Progenitor cell of endocrine pancreas (in vitro differentiated cells): ENCODE results near the gene PLEK2. TPM values are rescaled to one million over a fixed set of nuclear protein-coding genes. Genes with fewer than 3 reads are reported as not detected.
A peak's percentile ranks its signal among the peaks of the same experiment; 100 is the strongest.
"Not testable (repeated sequence)": the region's sequence is repeated elsewhere in the genome, so short reads cannot be mapped to it uniquely, and the experiment has no call there.

Experiments
- DNase-seq: peaks from one replicate; pipeline ENCODE4 v3.0.0; 2021; ENCODE audit warnings: low spot score; ENCODE audit not compliant: unreplicated experiment
- H3K27ac Mint-ChIP-seq: 2 replicates; pipeline ENCODE4 v1.8.0; 2021; ENCODE audit warnings: mild to moderate bottlenecking, moderate library complexity, mixed read lengths
- H3K27me3 Mint-ChIP-seq: 2 replicates; pipeline ENCODE4 v1.8.0; 2021; ENCODE audit warnings: mixed read lengths
- H3K36me3 Mint-ChIP-seq: 2 replicates; pipeline ENCODE4 v1.8.0; 2022; ENCODE audit warnings: mixed read lengths; ENCODE audit not compliant: insufficient read depth
- H3K4me1 Mint-ChIP-seq: 2 replicates; pipeline ENCODE4 v1.8.0; 2021; ENCODE audit warnings: low read depth, mixed read lengths
- H3K4me3 Mint-ChIP-seq: 2 replicates; pipeline ENCODE4 v1.8.0; 2021; ENCODE audit warnings: low read depth, mild to moderate bottlenecking, moderate library complexity, mixed read lengths
- H3K9me3 Mint-ChIP-seq: 2 replicates; pipeline ENCODE4 v1.8.0; 2021; ENCODE audit warnings: low read depth, mixed read lengths
- microRNA-seq: library from miRNA; unstranded; fragments of <30 nt; microRNA quantifications from one replicate; pipeline ENCODE4 v1.1.0, GENCODE V29; 2020; ENCODE audit warnings: borderline number of aligned reads; ENCODE audit not compliant: unreplicated experiment
- total RNA-seq: library from RNA; stranded (reverse); gene quantifications from 2 replicates; pipeline ENCODE4 v1.2.1, GENCODE V29; 2021
- TF ChIP-seq, protein P1 (sequence below): fragments of 200-600 bp; sonication (generic); IDR thresholded peaks from one replicate; pipeline ENCODE4 v1.5.0; 2021; ENCODE audit warnings: antibody characterized with exemption, mild to moderate bottlenecking; ENCODE audit not compliant: unreplicated experiment

PLEK2 gene
- total RNA-seq, 1 donor from 2014 or later = 0.89 TPM

DNA sequence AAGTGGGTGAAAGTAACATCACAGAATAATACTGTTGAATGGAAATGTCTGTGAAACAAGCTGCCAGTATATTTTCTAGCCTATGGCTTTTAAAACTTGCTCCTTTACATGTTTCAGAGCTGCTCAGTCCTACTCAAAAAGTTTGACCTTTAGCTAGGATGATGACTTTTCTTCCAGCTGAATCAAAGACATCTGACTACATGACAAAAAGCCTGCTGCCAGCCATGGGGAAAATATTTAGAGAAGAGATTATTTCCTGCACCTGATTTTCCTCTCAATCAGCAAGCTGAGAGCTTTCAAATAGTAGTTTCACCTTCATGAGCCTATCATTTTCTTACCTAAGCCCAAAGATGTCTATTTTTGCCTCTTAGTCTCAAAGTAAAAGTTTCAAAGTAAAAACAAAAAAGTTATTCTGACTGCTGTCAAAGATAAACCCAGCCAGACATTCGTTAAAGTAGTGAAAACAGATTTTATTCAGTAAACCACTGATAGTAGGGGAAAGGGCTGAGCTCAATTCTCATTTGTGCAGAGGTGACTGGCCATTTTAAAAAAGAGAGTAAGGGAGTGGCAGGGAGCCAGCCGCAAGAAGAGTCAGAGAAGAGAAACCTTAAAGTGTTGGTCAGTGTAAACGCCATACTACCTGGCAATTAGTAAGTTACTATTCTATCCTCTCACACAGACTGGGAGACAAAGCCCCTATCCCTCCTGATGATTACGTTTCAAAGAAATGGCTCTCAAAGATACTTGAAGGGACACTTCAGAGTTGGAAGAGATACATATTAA lies 54.6 kb downstream of the PLEK2 start:
- H3K9me3 Mint-ChIP-seq = no peaks in the 10 kb centered on the region
- no peak for DNase-seq
- peak overlapping the region; percentile 97 for H3K4me3 Mint-ChIP-seq
- TF ChIP-seq, protein P1, sequence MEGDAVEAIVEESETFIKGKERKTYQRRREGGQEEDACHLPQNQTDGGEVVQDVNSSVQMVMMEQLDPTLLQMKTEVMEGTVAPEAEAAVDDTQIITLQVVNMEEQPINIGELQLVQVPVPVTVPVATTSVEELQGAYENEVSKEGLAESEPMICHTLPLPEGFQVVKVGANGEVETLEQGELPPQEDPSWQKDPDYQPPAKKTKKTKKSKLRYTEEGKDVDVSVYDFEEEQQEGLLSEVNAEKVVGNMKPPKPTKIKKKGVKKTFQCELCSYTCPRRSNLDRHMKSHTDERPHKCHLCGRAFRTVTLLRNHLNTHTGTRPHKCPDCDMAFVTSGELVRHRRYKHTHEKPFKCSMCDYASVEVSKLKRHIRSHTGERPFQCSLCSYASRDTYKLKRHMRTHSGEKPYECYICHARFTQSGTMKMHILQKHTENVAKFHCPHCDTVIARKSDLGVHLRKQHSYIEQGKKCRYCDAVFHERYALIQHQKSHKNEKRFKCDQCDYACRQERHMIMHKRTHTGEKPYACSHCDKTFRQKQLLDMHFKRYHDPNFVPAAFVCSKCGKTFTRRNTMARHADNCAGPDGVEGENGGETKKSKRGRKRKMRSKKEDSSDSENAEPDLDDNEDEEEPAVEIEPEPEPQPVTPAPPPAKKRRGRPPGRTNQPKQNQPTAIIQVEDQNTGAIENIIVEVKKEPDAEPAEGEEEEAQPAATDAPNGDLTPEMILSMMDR = no peak
- H3K4me1 Mint-ChIP-seq = peaks cover 33% of the 10 kb centered on the region
- H3K27ac Mint-ChIP-seq = peak overlapping the region; percentile 62
- H3K36me3 Mint-ChIP-seq = peaks cover 2% of the 10 kb centered on the region
- no peaks in the 10 kb centered on the region for H3K27me3 Mint-ChIP-seq

DNA sequence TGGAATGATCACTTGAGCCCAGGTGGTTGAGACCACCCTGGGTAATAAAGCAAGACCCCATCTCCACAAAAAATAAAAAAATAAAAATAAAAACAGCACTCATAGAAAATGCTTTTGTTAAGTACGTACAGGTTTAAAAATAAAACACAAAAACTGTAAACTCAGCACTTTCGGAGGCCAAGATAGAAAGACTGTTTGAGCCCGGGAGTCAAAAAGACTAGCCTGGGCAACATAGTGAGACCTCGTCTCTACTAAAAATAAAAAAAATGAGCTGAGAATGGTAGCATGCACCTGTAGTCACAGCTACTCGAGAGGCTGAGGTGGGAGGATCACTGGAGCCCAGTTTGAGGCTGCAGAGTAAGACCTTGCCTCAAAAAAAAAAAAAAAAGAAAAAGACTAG lies 59.9 kb downstream of the PLEK2 start:
- Mint-ChIP-seq H3K4me1 (peaks cover 4% of the 10 kb centered on the region), H3K27ac (no peak overlapping the region), H3K9me3 (no peaks in the 10 kb centered on the region), H3K27me3 (no peaks in the 10 kb centered on the region), H3K36me3 (peaks cover 8% of the 10 kb centered on the region), H3K4me3 (no peak overlapping the region)
- DNase-seq = no peak
- TF ChIP-seq, protein P1 = no peak

DNA sequence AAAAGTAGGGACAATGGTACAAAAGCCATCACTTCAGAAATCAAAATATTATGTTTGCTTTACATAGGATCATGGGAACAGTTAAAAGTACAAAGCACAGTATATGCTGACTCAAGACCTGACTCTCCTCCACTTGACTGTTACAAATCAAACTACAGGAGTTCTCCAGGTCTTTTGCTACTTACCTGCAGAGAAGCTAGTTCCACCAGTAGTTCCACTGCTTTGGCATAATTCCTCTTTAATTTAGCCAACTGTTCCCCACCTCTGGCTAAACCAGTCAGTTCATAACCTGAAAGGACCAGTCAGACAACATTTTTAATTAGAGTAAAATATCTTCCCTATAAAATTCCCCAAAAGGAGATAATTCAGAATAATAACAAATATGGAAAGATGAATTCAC lies 66.4 kb downstream of the PLEK2 start:
- Mint-ChIP-seq H3K9me3 (no peaks in the 10 kb centered on the region), H3K27me3 (no peaks in the 10 kb centered on the region), H3K4me1 (no peaks in the 10 kb centered on the region), H3K27ac (no peak overlapping the region), H3K4me3 (no peak overlapping the region), H3K36me3 (peaks cover 21% of the 10 kb centered on the region)
- DNase-seq = no peak
- TF ChIP-seq, protein P1 = no peak

DNA sequence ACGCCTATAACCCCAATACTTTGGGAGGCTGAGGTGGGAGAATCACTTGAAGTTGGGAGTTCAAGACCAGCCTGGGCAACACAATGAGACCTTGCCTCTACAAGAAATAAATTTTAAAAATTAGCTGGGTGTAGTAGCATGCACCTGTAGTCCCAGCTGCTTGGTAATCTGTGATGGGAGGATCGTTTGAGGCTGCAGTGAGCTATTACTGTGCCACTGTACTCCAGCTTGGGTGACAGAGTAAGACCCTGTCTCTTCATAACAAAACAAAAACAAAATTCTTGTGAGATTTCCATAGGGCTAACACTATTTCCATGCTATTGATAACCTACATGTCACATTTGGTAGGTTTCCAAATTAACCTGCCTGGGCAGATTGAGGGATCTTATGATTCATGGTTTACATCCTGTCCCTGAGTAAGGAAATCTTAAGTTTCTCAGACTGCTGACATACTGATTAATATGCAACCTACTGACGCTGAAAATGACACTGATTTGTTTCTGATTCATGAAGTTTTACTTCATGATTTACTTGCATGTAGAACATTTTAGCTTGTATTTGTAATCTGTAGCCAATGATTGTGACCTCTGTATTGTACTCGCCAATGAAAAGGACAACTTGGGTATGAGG lies 68.2 kb downstream of the PLEK2 start:
- Mint-ChIP-seq H3K36me3 (peaks cover 30% of the 10 kb centered on the region), H3K9me3 (no peaks in the 10 kb centered on the region), H3K27ac (no peak overlapping the region), H3K4me1 (no peaks in the 10 kb centered on the region), H3K27me3 (no peaks in the 10 kb centered on the region), H3K4me3 (no peak overlapping the region)
- DNase-seq = no peak
- TF ChIP-seq, protein P1 = no peak

DNA sequence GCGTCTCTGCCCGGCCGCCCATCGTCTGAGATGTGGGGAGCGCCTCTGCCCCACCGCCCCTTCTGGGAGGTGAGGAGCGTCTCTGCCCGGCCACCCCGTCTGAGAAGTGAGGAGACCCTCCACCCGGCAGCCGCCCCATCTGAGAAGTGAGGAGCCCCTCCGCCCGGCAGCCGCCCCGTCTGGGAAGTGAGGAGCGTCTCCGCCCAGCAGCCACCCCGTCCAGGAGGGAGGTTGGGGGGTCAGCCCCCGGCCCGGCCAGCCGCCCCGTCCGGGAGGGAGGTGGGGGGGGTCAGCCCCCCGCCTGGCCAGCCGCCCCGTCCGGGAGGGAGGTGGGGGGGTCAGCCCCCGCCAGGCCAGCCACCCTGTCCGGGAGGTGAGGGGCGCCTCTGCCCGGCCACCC lies 70.7 kb downstream of the PLEK2 start:
- H3K27me3 Mint-ChIP-seq, H3K9me3 Mint-ChIP-seq, H3K27ac Mint-ChIP-seq, H3K4me1 Mint-ChIP-seq, DNase-seq, H3K4me3 Mint-ChIP-seq: not testable (repeated sequence)
- peaks cover 31% of the 10 kb centered on the region for H3K36me3 Mint-ChIP-seq

Small RNA genes within 50 kb of the gene (microRNA-seq; reads per million reads assigned to microRNA genes)
- gene MIR5694 = not detected

Other genes with a start within 250 kb of the PLEK2 start
- 0.24 TPM in 1 of 2 replicates, not detected in the other for gene GARIN2, start 222.7 kb downstream of the PLEK2 start, total RNA-seq
- 30.1 and 33.1 TPM in 2 replicates for gene PALS1, start 170.7 kb downstream of the PLEK2 start, total RNA-seq
- gene ATP6V1D, start 52.4 kb downstream of the PLEK2 start, total RNA-seq = 66.4 and 73.0 TPM in 2 replicates
- gene EIF2S1, start 51.8 kb downstream of the PLEK2 start, total RNA-seq = 73.6 and 76.6 TPM in 2 replicates
- 1.7 and 1.8 TPM in 2 replicates for gene TMEM229B, start 76.6 kb upstream of the PLEK2 start, total RNA-seq
- gene PLEKHH1, start 121.1 kb upstream of the PLEK2 start, total RNA-seq = 119 and 127 TPM in 2 replicates
- gene PIGH, start 188.1 kb upstream of the PLEK2 start, total RNA-seq = 18.9 and 22.0 TPM in 2 replicates
- 25.1 and 30.1 TPM in 2 replicates for gene ARG2, start 207.8 kb upstream of the PLEK2 start, total RNA-seq